ENCODE results near the gene WDR4. TPM values are rescaled to one million over a fixed set of nuclear protein-coding genes. Genes with fewer than 3 reads are reported as not detected.

The WDR4 gene
- total and polyA plus RNA-seq, 2 experiments from 2014 or later = 22.5 to 50.2 TPM

- TF ChIP-seq, protein P1, sequence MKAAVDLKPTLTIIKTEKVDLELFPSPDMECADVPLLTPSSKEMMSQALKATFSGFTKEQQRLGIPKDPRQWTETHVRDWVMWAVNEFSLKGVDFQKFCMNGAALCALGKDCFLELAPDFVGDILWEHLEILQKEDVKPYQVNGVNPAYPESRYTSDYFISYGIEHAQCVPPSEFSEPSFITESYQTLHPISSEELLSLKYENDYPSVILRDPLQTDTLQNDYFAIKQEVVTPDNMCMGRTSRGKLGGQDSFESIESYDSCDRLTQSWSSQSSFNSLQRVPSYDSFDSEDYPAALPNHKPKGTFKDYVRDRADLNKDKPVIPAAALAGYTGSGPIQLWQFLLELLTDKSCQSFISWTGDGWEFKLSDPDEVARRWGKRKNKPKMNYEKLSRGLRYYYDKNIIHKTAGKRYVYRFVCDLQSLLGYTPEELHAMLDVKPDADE (IDR thresholded peaks at IDR 0.05) = no peak
- TF ChIP-seq ZNF462 (CRISPR knock-in tag; IDR thresholded peaks at IDR 0.05) (no peak), CREB1 (CRISPR knock-in tag; IDR thresholded peaks at IDR 0.05; ENCODE audit: low read depth) (no peak), EZH2 (IDR thresholded peaks at IDR 0.05; ENCODE audit: low read depth, unreplicated experiment) (no peak)
These were observed 49.9 kb downstream of the WDR4 start (continued) for GRCh38 chr21:42829417-42829816.

DNA sequence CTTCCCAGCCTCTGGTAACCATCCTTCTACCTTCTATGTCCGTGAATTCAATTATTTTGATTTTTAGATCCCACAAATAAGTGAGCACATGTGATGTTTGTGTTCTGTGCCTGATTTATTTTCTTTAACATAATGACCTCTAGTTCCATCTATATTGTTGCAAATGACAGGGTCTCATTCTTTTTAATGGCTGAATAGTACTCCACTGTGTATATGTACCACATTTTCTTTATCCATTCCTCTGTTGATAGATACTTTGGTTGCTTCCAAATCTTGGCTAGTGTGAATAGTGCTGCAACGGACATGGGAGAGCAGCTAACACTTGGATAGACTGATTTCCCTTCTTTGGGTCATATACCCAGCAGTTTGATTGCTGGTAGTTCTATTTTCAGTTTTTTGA is 51.8 kb downstream of the WDR4 start:
- H3K4me1 Mint-ChIP-seq = no peaks in the 10 kb centered on the region; the same call in 2 of the 3 replicates
- Histone ChIP-seq H3K4me1 (ENCODE audit: insufficient read depth) (no peaks in the 10 kb centered on the region; the same call in 1 of the 2 replicates), H3F3A (replicated peaks; ENCODE audit: low read depth) (peaks cover 2% of the 10 kb centered on the region; the same call in 1 of the 2 replicates), H3K9me2 (ENCODE audit: insufficient read depth) (0 out of 2 replicates have a peak, but pooled peaks cover 5% of the 10 kb centered on the region), H3K79me2 (replicated peaks; ENCODE audit: insufficient read depth) (no peaks in the 10 kb centered on the region), H4K20me1 (replicated peaks; ENCODE audit: insufficient read depth) (no peaks in the 10 kb centered on the region; the same call in 1 of the 2 replicates), H3K36me3 (ENCODE audit: insufficient read depth) (no peaks in the 10 kb centered on the region), H3K4me3 (no peak overlapping the region), H3K27me3 (ENCODE audit: insufficient read depth) (peaks cover 54% of the 10 kb centered on the region), H2AFZ (no peak overlapping the region), H3K4me2 (no peak overlapping the region), H3K27ac (ENCODE audit: low read depth) (no peak overlapping the region)
- H3K27ac Mint-ChIP-seq = no peak overlapping the region
- ATAC-seq (no peak), DNase-seq (ENCODE audit: low spot score) (no peak)
- peaks cover 39% of the 10 kb centered on the region for H3K27me3 Mint-ChIP-seq (ENCODE audit: insufficient read depth, low read depth, poor library complexity)
- H3K4me3 Mint-ChIP-seq = no peak overlapping the region
- peaks cover 24% of the 10 kb centered on the region; the same call in 2 of the 3 replicates for H3K9me3 Mint-ChIP-seq
- peaks cover 3% of the 10 kb centered on the region; the same call in 1 of the 3 replicates for H3K36me3 Mint-ChIP-seq (ENCODE audit: low read depth)
- TF ChIP-seq ZNF331 (CRISPR knock-in tag; IDR thresholded peaks at IDR 0.05; ENCODE audit: low read depth) = no peak
- no peak for TF ChIP-seq JUNB (IDR thresholded peaks at IDR 0.05; ENCODE audit: unreplicated experiment)
- TF ChIP-seq EZH2phosphoT487 (IDR thresholded peaks at IDR 0.05; ENCODE audit: unreplicated experiment) = no peak
- no peak for TF ChIP-seq STAT1 (IDR thresholded peaks at IDR 0.05; ENCODE audit: unreplicated experiment)
- TF ChIP-seq ZNF462 (CRISPR knock-in tag; IDR thresholded peaks at IDR 0.05) = no peak

Data from GM23338 (cell line).